ENCODE measurements around the gene CNTNAP2. TPM values are rescaled to one million over a fixed set of nuclear protein-coding genes. Genes with fewer than 3 reads are reported as not detected.

CNTNAP2 gene
- total RNA-seq, 1 experiment from 2014 or later: 60.0 TPM

DNA sequence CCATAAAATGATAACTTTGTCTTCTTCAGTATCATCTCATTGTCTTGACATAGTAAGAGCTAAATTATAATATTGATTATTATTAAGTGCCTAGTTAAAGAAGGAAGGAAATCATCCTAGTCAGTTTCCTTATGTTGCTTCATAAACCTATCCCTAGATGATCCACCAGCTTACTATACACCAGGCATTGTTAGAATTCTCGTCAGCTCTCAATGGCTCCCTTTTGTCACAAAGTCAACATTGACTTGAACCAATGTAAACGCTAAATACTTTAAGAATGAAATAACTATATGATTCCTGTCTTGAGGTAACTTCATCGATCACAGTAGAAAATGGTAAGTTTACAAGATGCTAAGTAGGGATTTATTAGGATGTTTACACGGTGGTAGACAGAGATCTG lies 1162.9 kb downstream of the CNTNAP2 start:
- Histone ChIP-seq H3K4me3 (ENCODE audit: low read depth, low read length, poor library complexity, severe bottlenecking) (no peak overlapping the region), H3K9me3 (ENCODE audit: low read depth, low read length, poor library complexity, severe bottlenecking) (peaks cover 5% of the 10 kb centered on the region), H3K27me3 (replicated peaks; ENCODE audit: insufficient read depth, low read depth, low read length, poor library complexity) (no peaks in the 10 kb centered on the region), H3K27ac (ENCODE audit: low read depth, low read length, poor library complexity, severe bottlenecking) (no peak overlapping the region), H3K36me3 (ENCODE audit: insufficient read depth, low read length, poor library complexity, severe bottlenecking) (no peaks in the 10 kb centered on the region), H3K4me1 (ENCODE audit: insufficient read depth, low read length, poor library complexity, severe bottlenecking) (no peaks in the 10 kb centered on the region)
- TF ChIP-seq CTCF (conservative IDR thresholded peaks at IDR 0.05; ENCODE audit: low read depth, low read length): no peak
- no peak for TF ChIP-seq EZH2 (IDR thresholded peaks at IDR 0.05; ENCODE audit: borderline replicate concordance, low read depth, low read length, poor library complexity, severe bottlenecking)
- ChIA-PET POLR2A (ENCODE audit: low non-redundant PET) (no interaction called here), CTCF (no interaction called here)
- intact Hi-C loops (cut with micrococcal nuclease; ENCODE audit: unreplicated experiment): no loop called here
- DNase-seq (ENCODE audit: low spot score): no peak
- no TSS peak for BruUV-seq (replicated peaks)

DNA sequence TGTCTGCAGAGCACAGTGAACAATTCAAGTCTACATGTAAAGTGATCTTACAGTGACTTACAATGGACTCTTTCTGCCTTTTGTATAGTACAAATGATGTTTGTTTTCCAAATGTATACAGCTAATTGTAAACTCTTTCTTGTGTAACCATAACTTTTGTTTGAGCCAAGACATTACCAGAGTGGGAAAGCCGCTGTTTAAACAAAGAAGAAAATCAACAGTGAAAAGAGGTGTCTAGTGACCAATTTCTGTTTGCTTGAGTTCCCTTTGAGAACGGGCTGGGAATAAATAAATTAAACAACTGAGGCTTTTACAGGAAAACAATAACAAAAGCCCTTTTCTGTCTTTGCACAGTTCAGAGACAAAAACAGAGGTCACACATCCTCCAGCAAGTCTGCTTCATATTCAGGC lies 1163.4 kb downstream of the CNTNAP2 start:
- H3K27me3 ChIP-seq (replicated peaks; ENCODE audit: insufficient read depth, low read depth, low read length, poor library complexity): no peaks in the 10 kb centered on the region
- no peak for TF ChIP-seq EZH2 (IDR thresholded peaks at IDR 0.05; ENCODE audit: borderline replicate concordance, low read depth, low read length, poor library complexity, severe bottlenecking)
- TF ChIP-seq CTCF (conservative IDR thresholded peaks at IDR 0.05; ENCODE audit: low read depth, low read length): no peak
- H3K36me3 ChIP-seq (ENCODE audit: insufficient read depth, low read length, poor library complexity, severe bottlenecking): no peaks in the 10 kb centered on the region
- CTCF ChIA-PET: no interaction called here
- POLR2A ChIA-PET (ENCODE audit: low non-redundant PET): no interaction called here
- no peak for DNase-seq (ENCODE audit: low spot score)
- H3K27ac ChIP-seq (ENCODE audit: low read depth, low read length, poor library complexity, severe bottlenecking): no peak overlapping the region
- H3K9me3 ChIP-seq (ENCODE audit: low read depth, low read length, poor library complexity, severe bottlenecking): peaks cover 4% of the 10 kb centered on the region
- no peak overlapping the region for H3K4me3 ChIP-seq (ENCODE audit: low read depth, low read length, poor library complexity, severe bottlenecking)
- intact Hi-C loops (cut with micrococcal nuclease; ENCODE audit: unreplicated experiment): no loop called here
- H3K4me1 ChIP-seq (ENCODE audit: insufficient read depth, low read length, poor library complexity, severe bottlenecking): no peaks in the 10 kb centered on the region
- no TSS peak for BruUV-seq (replicated peaks)

DNA sequence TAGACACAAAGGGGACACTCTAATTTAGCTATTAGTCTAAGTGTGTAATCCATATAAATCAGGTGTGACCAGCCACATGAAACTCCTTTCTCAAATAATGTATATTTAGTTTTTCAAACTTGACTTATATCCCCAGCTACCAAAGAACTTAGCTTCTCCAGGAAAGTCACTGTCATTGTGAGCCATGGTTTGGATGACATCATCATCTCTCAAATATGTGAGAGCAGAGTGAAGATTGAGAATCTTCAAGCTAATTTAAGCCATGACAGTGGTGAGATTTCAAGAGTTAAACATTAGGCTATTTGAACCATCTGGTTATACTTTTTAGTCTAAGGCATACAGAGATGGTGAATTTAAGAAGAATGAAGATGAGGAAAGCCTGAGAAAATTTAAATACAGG lies 1165.6 kb downstream of the CNTNAP2 start:
- Histone ChIP-seq H3K4me3 (ENCODE audit: low read depth, low read length, poor library complexity, severe bottlenecking) (no peak overlapping the region), H3K9me3 (ENCODE audit: low read depth, low read length, poor library complexity, severe bottlenecking) (no peaks in the 10 kb centered on the region), H3K36me3 (ENCODE audit: insufficient read depth, low read length, poor library complexity, severe bottlenecking) (no peaks in the 10 kb centered on the region), H3K4me1 (ENCODE audit: insufficient read depth, low read length, poor library complexity, severe bottlenecking) (no peaks in the 10 kb centered on the region), H3K27ac (ENCODE audit: low read depth, low read length, poor library complexity, severe bottlenecking) (no peak overlapping the region), H3K27me3 (replicated peaks; ENCODE audit: insufficient read depth, low read depth, low read length, poor library complexity) (no peaks in the 10 kb centered on the region)
- POLR2A ChIA-PET (ENCODE audit: low non-redundant PET): no interaction called here
- intact Hi-C loops (cut with micrococcal nuclease; ENCODE audit: unreplicated experiment): no loop called here
- TF ChIP-seq EZH2 (IDR thresholded peaks at IDR 0.05; ENCODE audit: borderline replicate concordance, low read depth, low read length, poor library complexity, severe bottlenecking): no peak
- no peak for TF ChIP-seq CTCF (conservative IDR thresholded peaks at IDR 0.05; ENCODE audit: low read depth, low read length)
- no peak for DNase-seq (ENCODE audit: low spot score)
- BruUV-seq (replicated peaks): no TSS peak
- CTCF ChIA-PET: no interaction called here
